Activated T-helper 9 cell treated with anti-CD3 and anti-CD28 coated beads, Interleukin-2, amount 50 U/mL, for 16 hours (primary cell): ENCODE results near the gene THOC3.
"Not testable (repeated sequence)": the region's sequence is repeated elsewhere in the genome, so short reads cannot be mapped to it uniquely, and the experiment has no call there.

Experiments used
- DNase-seq: peaks from one replicate; pipeline ENCODE4 v3.0.0-alpha.2; 2020; ENCODE audit warnings: low read depth

Gene THOC3

GRCh38 chr5:175967471-175968372, at the start of gene THOC3:
Gene THOC3 (minus strand): TSS chr5:175968315. CDS start chr5:175968208, 107 bp downstream.
- DNase-seq, result peak; percentile 68

- not testable (repeated sequence) for DNase-seq
Observed at GRCh38 chr5:176017324-176017723, 49.2 kb upstream of the THOC3 start.

GRCh38 chr5:176014360-176014759, 46.2 kb upstream of the THOC3 start:
- DNase-seq, result not testable (repeated sequence)

- not testable (repeated sequence) for DNase-seq
Observed at GRCh38 chr5:176011088-176011487, 43.0 kb upstream of the THOC3 start.

- not testable (repeated sequence) for DNase-seq
Observed at GRCh38 chr5:176010202-176010601, 42.1 kb upstream of the THOC3 start.

GRCh38 chr5:176007220-176007619, 39.1 kb upstream of the THOC3 start:
- DNase-seq, result not testable (repeated sequence)

- not testable (repeated sequence) for DNase-seq
Observed at GRCh38 chr5:176006819-176007218, 38.7 kb upstream of the THOC3 start.

- DNase-seq, result not testable (repeated sequence)
Observed at GRCh38 chr5:175997979-175998378, 29.9 kb upstream of the THOC3 start.

GRCh38 chr5:175997495-175997894, 29.4 kb upstream of the THOC3 start:
- DNase-seq, result not testable (repeated sequence)

GRCh38 chr5:175996791-175997190, 28.7 kb upstream of the THOC3 start:
- not testable (repeated sequence) for DNase-seq

- DNase-seq, result not testable (repeated sequence)
Observed at GRCh38 chr5:175995506-175995905, 27.4 kb upstream of the THOC3 start.

GRCh38 chr5:175979371-175979995, 11.4 kb upstream of the THOC3 start:
- DNase-seq, result not testable (repeated sequence)

- DNase-seq, result not testable (repeated sequence)
Observed at GRCh38 chr5:175968381-175968780, 266 bp upstream of the THOC3 start.

- not testable (repeated sequence) for DNase-seq
Observed at GRCh38 chr5:175962329-175962728, 5.8 kb downstream of the THOC3 start.

- not testable (repeated sequence) for DNase-seq
Observed at GRCh38 chr5:175960228-175960627, 7.9 kb downstream of the THOC3 start.

GRCh38 chr5:175958515-175958914, 9.6 kb downstream of the THOC3 start:
- DNase-seq, result not testable (repeated sequence)

- not testable (repeated sequence) for DNase-seq
Observed at GRCh38 chr5:175954107-175954506, 14.0 kb downstream of the THOC3 start.

GRCh38 chr5:175952810-175953209, 15.3 kb downstream of the THOC3 start:
- not testable (repeated sequence) for DNase-seq

- DNase-seq, result not testable (repeated sequence)
Observed at GRCh38 chr5:175951339-175951969, 16.7 kb downstream of the THOC3 start.

- DNase-seq, result not testable (repeated sequence)
Observed at GRCh38 chr5:175948329-175949108, 19.6 kb downstream of the THOC3 start.

GRCh38 chr5:175943253-175943652, 24.9 kb downstream of the THOC3 start:
- DNase-seq, result not testable (repeated sequence)

- DNase-seq, result not testable (repeated sequence)
Observed at GRCh38 chr5:175940632-175941031, 27.5 kb downstream of the THOC3 start.
